OCI-LY1 (cell line): Measurements from ENCODE around the gene OR51M1.

Experiments used
- CTCF ChIP-seq: fragments of 200-600 bp; sonication (generic), shearing (Covaris generic); IDR thresholded peaks from 2 replicates; pipeline ENCODE4 v1.5.1; 2017; ENCODE audit warnings: mild to moderate bottlenecking, antibody characterized with exemption, low read length, moderate library complexity, mixed read lengths
- EZH2 ChIP-seq: fragments of 200-600 bp; sonication (generic), shearing (Covaris generic); IDR thresholded peaks from 2 replicates; pipeline ENCODE4 v1.8.0; 2017; ENCODE audit warnings: borderline replicate concordance, mixed run types, mild to moderate bottlenecking, antibody characterized with exemption, low read length, moderate library complexity, mixed read lengths

- TF ChIP-seq EZH2: no peak
- no peak for TF ChIP-seq CTCF
Measured at GRCh38 chr11:5384335-5384734, 723 bp downstream of the OR51M1 start.
